Stimulated activated CD8-positive, alpha-beta memory T cell treated with anti-CD3 and anti-CD28 coated beads, Interleukin-4, amount 100 ng/mL, for 24 hours (primary cell): ENCODE results near the gene CPNE4.

Experiments used
- DNase-seq: peaks from one replicate; pipeline ENCODE4 v3.0.0-alpha.2; 2020; ENCODE audit warnings: low read depth

CPNE4 gene

DNA sequence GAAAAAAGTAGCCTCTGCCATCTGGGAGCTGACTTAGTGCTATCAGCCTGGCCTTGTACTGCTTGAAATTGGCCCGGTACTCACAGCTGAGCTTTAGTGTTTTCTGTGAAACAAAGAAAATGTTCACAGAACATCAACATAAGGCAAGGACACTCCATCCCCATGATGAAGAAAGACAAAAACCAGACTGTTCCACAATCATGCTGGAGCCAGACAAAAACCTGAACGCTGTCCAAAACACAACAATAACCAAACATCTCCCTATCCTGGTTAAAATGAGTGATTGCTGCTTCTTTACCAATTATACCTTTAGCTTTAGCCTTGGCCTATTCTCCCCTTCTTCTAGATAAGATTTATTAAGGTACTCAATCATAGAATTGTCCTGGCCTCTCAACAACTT is 153.9 kb downstream of the CPNE4 start:
- no peak for DNase-seq

DNA sequence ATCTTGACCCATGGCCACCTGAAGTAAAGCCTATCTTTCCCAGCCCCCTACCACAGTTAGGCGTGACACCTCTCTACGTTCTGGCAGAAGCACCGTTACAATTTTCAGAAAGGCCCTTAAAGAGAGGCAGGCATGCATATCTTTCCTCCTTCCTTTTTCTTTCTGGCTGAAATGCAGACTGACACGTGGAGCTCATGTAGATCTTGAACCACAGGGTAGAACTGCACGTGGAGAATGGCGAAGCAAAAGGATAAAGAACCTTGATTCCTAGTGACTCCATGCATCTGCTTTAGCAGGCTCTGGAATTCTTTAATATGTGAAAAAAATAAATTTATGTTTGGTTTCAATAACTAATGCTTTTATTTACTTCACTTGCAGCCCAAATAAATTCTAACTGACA is 166.6 kb downstream of the CPNE4 start:
- no peak for DNase-seq

DNA sequence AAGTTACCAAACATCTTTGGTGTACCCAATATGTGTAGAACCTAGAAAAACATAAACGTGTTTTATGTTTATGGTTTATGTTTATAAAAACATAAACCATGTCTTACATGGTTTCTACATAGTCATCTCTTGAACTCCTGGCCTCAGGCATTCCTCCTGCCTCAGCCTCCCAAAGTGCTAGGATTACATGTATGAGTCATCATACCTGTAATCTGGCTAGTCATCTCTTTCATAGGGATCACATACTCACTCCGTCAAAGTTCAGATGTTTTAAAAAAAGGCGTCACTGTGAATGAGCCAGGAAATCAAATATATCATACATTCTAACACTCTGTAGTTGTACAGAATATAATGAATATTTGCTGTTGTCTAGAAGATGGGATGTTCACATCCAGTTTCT is 178.6 kb downstream of the CPNE4 start:
- DNase-seq, result no peak

DNA sequence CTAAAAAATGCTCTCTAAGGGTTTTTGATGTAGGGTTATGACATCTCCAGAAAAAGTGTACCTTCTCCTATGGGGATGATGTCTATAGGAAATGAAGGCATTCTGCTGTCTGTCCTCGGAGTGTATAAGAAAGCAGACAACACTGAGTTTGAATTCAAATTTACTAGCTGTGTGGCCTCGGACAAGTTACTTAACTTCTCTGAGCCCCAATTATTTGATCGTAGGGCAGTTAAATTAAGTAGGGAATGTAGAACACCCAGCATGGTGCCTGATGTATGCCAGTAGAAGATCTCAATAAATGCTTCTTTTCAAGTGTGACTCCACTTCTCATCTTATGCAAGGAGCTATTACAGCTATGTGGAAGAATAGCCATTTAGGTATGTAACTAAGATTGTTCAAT is 184.6 kb downstream of the CPNE4 start:
- DNase-seq, result no peak

DNA sequence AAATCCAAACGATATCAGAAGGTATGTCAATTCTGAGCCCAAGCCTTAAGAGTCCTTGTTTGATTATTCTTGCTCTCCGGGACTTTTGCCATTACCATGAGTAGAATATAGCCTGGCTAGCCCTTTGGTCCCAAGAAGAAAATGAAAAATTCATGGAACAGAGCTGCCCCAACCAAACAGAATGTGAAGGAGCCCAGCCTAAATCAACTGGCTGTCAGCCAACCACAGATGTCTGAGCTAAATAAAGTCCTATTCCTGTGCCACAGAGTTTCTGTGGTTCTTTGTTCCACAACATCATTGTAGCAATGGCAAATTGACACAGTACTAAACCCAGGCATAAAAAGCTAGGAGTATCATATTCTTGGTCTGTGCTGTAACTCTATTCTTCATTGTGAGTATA is 185.2 kb downstream of the CPNE4 start:
- no peak for DNase-seq

DNA sequence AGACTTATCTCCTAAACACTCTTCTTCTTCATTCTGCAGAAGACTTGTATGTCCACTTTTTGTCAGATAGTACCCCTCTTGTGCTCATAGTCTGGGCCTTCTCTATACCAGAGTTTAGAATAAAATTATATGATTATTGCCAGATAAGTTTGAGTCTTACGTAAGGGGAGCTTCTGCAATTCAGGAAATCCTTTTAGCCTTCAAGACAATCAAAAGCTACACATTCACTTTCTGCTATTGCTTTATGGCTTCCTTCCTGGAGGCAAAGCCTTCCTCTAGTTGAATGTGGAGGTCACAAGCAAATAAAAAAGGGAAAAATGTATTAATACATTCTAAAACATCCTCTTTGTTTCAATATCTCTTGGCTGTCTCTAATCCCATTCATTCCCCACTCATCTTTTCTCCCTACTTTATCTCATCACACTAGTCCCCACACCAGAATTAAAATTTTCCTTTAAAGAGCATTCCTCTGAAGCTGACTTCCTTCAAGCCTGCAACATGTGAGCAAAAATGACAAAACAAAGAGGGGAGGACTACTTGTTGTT is 186.8 kb downstream of the CPNE4 start:
- DNase-seq, result no peak

DNA sequence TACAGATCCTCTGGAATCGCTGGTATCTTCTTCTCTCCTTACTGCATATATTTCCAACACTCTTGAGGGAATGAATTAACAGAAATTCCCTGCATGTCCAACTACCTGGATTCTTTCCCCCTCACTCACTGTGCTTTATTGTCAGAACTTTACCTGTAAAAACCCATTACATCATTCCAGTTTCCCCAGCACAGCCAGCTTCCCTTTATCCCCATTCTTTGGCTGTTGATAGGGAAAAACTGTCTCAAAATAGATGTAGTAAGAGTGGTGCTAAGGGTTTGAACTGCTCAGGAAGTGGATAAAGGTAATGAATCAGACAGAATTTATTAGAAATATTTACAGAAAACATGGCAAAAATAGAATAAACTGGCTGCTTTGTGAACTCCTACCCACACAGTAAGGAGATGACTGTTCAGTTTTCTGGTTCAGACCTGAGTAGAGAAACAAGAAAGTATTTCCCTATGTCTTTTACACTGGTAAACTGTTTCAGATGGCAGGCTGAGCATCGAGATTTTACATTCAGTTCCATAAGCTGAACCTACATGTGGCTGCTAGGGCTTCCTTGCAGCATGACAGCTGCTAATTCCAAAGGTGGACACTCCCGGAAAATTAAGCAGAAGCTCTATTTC is 188.4 kb downstream of the CPNE4 start:
- no peak for DNase-seq

DNA sequence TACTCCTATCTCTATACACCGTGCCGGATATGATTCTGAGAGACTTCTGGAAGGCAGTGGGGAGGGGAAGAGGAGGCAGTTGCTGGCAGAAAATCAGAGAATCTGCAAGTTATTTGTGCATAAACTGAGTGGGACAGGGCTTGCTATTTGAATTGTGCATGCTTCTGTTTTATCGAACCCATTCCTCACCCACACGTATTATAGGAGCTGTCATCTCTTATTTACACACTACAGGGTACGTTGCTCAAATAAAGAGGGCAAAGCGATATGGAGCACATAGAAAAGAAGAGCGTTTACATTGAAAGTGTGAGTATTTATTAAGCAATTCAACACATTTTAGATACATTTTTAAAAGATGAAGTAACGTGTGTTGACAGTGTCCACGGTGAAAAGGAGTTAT is 191.6 kb downstream of the CPNE4 start:
- no peak for DNase-seq

DNA sequence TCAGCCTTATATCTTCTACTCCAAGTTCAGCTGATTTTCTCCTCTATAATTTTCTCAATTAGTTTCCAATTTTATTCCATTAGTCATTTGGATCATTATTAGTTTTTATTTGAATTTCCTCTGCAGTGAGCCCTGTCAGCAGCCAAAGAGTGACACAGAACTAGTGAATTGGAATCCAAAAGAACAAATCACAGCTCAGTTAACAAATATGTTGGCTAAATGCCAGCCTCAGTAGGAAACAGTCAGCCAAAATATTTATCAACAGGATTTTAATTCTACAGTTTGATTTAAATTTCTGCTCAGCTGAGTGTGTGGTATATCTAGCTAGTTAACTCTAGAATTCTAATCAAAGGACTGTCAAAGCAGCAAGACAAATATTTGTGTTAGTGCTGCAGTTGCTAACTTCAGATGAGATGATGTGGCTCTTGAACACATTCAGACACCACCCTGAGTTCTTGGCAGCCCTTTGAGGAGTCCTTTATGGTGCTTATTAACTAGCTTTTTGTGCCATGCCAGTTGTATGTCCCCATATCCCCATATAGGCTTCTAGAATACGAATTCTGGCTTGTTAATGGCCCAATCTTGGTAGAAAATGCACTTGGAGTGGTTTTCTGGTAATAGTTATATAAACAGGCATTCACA is 194.5 kb downstream of the CPNE4 start:
- no peak for DNase-seq

DNA sequence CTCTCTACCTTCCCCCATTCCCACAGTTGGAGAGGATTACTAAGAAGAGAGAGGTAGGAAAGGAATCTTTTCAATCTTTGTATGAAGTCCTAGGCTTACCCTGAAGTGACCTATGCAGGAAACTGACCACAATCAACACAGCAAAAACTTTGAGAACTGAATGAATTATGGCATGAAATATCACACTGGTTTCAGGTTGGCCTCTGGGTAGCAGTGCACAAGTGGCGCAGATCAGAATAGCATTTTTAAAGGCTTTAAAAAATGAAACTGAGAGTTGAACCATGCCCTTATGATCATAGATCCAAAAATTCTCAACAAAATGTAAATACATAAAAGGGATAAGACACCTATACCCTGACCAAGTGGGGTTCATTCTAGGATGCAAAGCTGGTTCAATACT is 198.9 kb downstream of the CPNE4 start:
- no peak for DNase-seq

DNA sequence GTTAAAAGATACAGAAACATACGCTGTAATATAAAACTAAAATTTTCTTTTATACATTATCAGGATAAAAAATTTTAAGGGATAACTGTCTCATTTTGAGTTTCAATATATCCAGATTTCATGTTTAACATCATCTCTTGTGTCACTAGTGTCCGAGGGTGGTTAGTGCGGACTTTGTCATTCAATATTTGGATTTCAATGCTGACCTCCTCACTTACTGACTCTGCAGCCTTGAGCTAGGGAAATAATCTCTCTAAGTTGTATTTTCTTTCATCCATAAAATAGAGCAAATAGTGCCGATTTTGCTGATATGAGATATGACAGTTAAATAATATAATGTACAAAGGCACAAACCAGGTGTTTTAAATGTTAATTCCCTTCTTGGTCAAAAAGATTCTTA is 203.2 kb downstream of the CPNE4 start:
- DNase-seq, result no peak

DNA sequence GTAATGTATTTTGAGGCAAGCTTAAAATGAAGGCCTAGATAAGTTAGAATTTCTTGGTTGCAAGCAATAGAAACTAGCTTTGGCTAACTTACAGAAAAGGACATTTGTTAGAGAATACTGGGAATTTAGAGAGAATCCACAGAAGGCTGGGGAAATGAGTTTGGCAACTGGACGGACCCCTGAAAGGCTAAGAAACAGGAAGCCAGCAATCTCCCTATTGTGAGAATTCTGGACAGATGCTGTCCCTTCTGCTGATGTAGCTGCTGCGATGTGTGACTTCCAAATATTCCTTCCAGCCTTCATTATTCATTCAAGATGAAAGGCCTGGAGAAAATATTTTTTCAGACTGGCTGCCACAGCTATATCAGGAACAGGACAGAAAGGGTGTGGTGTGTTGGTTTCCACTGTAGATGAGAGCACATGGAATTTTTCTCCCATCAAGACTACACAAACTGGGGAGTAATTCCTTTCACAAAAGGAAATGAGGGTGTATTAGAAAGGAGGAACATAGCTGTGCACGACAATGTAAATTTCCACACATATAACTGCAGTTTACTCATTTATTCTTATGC is 213.5 kb downstream of the CPNE4 start:
- DNase-seq, result no peak

DNA sequence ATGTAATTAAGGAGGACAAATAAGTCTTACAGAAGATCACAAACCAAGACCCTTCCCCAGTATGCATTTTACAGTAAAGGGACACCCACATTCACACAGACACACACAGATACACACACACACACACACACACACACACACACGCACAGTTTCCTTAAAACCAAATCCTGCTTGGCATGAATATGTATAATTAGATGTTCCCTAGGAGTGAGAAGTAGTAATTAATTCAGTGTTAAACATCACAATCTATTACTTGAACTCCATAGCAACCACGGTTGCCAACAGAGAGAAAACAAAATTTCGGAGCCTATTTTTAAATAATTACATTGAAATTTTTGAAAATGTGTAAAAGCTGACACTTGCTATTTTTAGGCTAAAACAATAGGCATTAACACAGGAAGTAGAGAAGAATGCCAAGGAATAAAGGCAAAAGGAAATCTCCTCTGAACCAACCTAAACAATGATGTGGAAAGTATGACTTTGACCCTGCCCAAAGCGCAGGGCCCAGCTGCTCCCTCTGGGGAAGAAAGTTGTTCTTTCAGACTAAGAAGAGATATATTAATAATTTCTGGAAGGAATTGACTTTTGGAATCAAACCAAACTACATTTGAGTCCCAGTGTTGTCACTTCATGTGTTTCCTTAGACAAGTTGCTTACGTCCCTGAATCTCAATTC is 215.3 kb downstream of the CPNE4 start:
- DNase-seq, result no peak

DNA sequence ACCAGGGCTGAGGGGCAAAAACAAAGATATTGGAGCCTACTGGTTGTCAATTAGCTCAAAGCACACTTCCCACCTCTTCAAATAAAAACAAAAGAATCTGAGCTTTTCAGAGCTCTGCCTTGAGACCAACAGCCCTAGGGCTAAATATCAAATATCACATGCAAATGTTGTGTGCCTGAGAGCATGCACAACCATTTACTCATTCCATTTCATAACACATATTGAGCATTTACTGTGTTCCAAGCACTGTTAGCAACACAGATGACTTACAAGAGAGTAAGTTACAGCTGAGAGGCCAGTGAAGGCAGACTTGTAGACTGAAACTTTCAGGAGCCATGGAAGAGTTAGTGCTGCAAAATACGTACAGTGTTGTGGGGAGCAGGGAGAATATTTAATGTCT is 222.4 kb downstream of the CPNE4 start:
- DNase-seq, result no peak

DNA sequence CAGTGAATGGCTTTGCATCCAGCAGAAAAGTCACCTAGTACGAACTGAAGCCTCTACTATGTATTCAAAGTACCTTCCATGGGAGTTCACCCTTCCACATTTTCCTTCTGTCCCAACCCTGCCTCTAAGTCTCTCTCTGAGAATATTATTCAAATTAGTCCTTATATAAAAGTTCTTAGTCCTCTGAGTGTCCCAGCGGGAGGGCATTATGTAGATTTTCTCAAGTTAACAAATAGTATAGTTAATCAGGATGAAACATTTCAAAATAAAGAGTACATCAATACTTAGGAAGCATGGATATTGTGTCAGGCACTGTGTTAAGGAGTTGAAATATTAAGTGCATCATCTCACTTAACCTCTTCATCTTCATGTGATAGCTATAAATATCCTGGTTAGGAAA is 223.3 kb downstream of the CPNE4 start:
- no peak for DNase-seq

DNA sequence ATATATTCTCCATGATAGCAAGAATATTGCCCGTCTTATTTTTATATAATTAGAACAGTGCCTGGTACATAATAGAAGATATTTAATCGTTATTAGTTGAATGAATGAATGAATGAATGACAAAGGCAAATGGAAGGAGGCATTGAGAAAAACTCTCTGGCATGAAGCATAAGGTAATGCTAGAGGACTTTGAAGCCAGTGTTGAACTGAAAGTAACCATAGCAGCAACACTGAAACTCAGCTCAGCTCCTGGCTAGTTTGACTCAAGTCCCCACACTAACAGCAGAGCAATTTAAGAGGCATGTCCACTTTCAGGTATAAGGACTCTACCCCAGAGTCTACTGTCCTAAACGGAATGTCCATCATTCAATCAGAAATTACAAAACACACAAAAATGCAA is 227.0 kb downstream of the CPNE4 start:
- DNase-seq, result no peak

DNA sequence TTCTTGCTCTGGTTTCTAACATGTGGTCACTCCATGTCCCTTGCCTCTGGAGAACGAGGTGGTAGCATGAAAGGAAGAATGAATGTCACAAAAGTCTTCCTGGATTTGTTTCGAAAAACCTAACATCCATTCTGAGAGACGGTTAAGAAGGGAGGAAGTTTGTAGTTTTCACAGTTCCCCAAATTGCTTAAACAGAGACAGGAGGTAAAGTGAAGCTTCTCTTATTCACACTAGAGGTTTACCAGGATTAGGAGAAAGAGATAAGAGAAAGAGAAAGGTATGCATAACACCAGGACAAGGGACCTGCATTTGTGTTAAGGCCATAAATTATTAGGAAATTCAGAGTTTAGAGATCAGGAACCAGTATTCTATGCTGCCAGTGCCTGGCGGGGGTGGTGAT is 228.1 kb downstream of the CPNE4 start:
- DNase-seq, result no peak

DNA sequence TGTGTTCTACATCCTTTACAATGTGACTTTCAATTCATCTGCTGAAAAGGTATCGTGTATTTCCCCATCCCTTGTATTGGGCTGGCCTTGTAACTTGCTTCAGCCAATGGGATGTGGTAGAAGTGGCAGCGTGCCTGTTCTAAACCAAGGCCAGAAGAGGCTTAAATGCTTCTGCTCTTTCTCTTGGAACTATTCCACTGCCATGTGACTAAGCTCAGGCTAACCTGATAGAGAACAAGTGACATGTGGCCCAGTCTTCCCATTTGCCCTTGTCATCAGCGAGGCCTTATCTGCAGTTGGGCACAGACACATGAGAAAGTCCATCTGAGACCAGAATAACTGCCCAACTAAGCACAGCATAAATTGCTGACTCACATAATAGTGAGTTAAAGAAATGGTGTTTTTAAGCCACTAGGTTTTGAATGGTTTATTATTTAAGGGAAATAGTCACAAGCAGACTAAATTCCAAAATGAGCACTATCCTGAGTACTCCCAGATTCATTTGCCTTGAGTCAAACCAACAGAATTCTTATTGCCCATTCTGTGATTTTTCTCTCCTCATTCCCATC is 230.2 kb downstream of the CPNE4 start:
- no peak for DNase-seq

DNA sequence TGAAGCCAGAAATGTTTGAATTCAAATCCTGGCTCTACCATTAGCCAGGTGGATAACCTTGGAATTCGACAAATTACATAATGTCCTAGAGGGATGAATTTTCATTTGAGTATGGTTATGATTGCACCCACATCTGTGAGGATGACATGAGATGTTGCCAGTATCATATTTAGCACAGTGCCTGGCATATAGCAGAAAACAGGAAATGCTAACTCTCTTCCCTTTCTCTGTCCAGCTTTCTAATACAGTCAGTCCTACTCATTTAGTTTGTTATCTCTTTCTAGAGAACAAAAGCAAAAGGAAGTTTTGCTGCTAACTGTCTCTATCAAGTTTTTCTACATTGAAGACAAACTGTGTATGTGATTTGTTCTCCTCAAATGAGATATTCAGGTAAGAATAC is 231.7 kb downstream of the CPNE4 start:
- no peak for DNase-seq

DNA sequence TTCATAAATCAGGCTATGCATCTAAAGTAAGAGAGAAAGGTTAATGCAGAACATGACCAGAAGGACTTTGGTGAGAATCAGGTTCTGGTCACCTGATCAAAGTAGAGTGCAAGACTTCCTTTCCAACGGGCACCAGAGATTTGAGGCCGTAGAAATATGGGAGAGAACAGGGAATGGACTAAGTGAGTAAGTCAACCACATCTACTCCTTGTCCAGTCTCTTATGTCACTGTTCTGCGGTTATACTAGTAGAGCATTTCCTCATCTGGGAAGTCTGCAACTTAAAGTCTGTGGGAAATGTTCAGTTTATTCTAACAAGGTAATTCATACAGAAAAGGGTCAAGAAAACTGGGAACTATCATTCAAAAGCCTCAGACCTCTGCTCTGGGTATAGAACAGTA is 232.8 kb downstream of the CPNE4 start:
- DNase-seq, result no peak

DNA sequence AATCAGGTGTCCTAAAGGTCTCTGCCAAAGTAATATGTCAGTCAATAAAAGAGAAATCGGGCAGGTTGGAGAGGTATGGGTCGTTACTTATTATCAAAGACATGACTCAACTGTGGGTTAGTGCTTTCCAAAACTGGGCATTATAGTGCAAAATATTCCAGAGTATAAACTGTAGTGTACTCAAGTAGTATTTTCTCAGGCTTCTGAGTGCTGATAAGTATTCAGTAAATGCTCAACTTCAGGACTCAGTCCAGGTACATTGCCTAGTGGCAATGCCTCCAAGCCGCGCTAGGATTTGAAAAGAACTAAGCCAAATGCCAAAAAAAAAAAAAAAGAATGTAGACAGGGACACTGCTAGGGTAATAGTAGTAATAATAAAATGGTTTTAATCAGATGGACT is 233.2 kb downstream of the CPNE4 start:
- DNase-seq, result no peak

DNA sequence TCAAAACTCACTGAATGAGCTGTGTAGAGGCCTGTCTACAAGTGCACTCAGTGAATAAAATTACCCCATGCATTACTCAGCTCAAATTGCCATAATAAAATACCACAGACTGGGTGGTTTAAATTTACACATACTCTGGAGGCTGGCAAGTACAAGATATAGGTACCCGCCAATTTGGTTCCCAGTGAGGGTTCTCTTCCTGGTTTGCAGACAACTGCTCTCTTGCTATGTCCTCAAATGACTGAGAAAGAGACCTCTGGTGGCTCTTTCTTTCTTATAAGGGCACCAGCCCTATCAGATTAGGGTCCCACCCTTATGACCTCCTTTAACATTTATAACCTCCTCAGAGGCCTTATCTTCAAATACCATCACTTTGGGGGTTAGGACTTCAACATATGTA is 237.0 kb downstream of the CPNE4 start:
- DNase-seq, result no peak
